DMS 273 (cell line): Measurements from ENCODE around the gene WNK2.
"Not testable (repeated sequence)": the region's sequence is repeated elsewhere in the genome, so short reads cannot be mapped to it uniquely, and the experiment has no call there.

Experiments used
- DNase-seq: peaks from one replicate; lab custom pipeline; 2025; ENCODE audit not compliant: unreplicated experiment; lab: John Stamatoyannopoulos, UW

Gene WNK2

DNA sequence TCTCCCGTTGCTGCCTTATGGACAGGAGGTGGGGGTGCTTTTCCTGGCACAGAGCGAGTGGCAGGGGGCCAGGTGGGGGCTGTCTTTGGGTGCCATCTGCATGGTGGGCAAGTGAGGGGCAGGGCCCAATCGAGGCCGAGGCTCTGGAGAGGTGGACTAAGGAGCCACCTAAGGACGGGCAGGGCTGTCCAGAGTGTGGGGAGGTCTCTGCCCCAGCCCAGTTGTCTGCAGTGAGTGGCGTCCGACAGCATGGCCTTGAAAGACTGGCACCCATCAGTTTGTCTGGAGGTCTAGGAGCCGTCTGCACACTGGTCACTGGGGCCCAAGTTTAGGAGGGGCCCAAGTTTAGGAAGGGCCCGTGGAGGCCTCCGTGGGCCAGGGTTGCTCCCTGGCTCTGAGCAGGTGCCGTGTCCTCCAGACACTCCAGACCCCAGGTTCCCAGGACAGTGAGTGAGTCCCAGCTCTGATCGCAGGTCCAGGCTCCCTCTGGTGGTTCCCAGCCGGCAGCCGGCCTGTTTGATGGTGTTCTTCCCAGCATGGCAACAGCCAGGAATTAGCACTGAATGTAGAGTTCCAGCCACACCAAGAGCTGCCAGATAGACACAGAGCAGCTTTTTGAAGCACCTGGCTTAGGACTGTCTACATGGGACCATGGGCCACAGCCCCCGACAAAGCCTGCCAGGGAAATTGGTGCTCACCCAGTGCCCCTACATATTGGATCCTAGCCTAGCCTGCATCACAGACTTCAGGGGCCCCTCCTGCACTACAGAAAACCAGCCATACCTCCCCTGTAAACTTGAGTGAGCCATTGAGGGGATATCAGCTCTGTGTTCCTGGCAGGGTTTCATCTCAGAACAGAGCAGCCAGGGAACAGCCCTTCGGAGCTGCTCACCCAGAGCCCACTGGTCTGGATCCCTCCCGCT is 120.9 kb downstream of the WNK2 start:
- DNase-seq: peak; percentile 79

DNA sequence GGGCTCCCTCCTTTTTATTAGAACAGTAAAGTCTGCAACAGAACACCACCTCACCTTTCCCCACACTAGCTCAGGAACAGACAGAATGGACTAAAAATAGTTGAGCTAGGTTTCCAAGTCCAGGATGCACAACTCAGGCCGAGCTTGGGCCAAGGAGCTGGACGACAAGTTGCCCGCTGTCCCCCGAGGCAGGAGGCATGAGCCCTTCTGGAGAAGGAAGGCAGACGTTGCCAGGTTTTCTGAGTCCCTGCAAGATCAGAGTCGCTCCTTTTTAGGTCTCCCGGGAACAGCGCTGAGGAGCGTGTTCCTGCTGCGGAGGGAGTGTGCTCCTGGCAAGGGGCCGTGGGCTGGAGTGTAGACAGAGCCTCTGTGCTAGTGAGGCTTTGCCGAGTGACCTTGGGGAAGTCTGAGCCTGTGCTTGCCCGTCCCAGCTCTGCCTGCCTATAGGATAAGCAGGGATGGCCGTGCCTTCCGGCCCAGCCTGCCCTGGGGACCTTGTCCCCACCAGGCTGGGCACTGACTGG is 121.6 kb downstream of the WNK2 start:
- DNase-seq: no peak

DNA sequence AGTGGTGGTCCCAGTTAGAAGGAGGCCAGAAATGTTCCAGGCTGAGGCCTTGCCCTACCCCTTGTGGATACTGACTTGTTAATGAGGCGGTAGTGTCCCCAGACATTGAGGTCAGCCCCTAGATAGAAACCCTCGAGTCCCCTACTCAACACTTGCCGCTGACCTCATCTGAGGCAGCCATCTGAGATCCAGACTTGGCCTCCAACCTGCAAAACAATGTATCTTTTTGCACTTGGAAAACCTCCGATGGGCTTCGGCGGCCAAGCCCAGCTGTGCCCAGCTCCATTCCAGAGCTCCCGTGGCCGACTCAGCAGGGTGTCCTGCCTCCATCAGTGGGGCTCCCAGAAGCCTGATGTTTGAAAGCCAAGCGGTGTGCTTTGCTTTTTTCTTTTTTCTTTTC is 122.1 kb downstream of the WNK2 start:
- DNase-seq: no peak

DNA sequence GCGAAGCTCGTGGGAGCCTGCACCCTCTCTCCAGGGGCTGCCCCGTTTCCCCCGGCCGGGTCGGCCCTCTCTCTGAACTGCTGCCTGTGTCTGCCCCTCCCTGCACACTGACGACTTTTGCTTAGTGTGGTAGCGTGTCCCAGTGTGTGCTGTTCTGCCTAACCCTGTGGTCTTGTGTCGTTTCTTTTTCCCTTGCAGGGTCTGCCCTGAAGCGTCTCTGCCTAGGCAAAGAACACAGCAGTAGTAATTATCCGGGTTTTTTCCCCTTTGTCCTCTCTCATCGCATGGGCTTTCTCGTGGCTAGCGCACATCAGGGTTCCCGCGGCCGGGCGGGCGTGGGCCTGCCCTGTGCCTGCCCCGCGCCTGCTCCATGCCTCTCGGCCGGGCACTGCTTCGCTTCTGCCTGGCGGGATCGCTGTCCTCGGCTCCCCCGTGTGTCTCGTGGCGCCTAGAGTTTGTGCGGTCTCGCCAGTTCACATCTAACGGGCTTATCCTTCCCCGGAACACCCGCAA is 122.7 kb downstream of the WNK2 start:
- DNase-seq: no peak

DNA sequence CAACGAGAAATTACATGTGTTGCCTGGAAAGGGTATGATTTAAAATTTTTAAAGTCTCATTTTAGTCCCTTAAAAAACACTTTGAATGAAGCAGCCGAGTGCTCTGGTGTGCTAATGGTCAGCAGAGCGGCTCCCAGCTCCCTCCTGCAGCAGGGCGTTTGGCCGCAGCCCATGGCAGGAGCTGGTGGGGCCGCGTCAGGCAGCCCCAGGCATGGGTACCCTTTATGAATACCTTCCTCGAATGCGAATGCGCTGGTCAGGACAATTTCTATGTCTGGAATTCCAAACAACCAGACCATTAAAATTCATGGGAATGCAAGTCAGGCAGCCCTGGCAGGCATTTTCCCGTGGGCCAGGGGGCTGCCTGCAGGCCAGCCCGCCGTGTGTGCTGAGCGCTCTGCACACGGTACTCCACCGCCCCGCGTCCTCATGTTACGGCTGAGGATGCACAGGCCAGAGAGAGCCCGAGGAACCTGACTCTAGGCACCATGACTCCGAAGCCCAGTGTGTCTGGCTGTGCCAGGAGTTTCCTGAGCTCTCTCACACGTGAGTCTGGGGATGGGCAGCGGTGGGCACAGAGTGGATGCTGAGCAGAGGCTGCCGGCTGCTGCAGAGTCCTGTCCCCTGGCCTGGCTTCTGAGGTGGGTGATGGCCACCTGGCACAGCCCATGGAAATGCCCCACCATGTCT is 123.7 kb downstream of the WNK2 start:
- no peak for DNase-seq

DNA sequence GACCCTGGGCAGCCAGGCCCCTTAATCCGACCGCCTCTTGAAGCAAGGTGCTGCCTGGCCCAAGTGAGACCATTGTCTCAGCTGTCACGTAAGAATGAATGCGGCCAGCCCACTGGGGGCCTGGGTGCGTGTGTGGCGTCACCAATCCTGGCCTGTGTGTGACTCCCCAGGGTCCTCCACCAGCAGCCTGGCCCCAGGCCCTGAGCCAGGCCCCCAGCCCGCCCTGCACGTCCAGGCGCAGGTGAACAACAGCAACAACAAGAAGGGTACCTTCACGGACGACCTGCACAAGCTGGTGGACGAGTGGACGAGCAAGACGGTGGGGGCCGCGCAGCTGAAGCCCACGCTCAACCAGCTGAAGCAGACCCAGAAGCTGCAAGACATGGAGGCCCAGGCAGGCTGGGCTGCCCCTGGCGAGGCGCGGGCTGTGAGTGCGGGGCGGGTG is 124.2 kb downstream of the WNK2 start:
- no peak for DNase-seq

DNA sequence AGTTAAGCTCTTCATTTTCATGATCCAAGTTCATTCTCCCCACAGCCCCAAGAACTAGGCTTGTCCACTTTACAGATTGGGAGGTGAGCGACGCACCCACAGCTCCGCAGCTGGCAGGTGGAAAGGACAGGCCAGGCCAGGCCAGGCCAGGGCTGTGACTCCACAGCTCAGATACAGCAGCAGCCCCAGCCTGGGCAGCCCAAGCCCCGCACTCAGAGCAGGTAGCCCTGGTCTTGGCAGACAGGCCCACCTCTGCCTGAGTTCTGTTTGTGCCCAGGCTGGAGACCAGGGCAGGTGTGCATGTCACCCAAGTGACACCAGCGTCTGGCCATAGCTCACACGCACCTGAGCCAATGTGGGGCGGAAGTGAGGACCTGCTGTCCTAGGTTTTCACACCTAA is 124.7 kb downstream of the WNK2 start:
- DNase-seq: no peak

DNA sequence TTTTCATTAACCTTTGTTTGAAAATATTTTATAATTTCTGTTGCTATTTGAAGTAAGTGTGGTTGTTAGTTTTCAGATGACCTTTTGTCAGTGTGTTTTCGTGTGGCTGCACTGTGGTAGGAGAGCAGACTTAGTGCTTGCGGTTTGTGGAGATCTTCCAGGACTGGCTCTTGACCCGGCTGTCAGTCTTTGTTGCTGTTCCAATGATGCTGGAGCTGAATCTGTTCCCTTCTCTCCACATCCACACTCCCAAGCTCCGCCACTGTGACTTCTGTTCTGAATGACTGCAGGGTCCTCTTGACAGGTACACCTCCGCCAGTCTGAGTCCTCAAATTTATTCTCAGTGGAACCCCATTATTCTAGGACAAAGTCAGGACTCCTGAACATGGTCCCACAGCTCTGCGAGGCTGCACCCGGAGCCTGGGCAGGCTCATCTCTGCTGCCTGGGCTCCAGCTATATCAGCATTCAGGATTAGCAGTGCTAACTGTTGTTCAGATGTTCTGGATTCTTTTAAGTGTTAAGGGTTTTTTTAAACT is 126.0 kb downstream of the WNK2 start:
- DNase-seq: no peak

DNA sequence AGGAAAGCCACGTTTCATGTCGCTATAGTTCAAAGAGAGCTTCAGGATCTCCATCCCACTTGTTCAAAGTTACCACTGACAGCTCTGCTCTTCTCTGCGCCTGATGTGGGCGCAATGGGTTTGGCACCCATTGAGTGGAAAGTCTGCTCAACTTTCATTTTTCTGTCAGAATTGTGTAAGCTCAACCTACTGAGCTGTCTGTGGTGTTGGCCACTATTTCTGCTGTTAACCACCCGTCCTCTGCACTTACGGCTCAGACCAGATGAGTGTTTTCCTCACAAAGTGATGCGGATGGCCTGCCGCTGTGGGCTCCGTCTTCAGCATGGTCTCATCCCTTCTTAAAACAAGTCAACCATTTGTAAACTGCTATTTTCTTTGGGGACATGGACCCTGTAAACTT is 131.2 kb downstream of the WNK2 start:
- DNase-seq: no peak

DNA sequence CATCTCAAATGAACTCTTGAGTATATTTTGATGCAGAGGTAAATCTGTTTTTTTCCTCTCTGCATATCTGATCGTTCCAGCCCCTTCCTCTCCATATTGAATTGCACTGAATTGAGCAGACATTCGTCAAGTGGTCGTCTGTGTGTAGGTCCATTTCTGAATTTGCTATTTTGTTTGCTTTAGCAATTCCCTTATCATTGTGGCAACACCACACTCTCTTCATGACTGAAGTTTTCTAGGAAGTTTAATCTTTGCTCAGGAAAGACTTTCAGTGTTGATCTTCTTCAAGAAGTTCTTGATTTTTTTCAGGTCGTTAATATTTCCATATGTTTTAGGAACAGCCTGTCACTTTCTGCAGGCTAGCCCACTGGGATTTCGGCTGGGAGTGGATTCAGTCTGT is 132.0 kb downstream of the WNK2 start:
- no peak for DNase-seq

DNA sequence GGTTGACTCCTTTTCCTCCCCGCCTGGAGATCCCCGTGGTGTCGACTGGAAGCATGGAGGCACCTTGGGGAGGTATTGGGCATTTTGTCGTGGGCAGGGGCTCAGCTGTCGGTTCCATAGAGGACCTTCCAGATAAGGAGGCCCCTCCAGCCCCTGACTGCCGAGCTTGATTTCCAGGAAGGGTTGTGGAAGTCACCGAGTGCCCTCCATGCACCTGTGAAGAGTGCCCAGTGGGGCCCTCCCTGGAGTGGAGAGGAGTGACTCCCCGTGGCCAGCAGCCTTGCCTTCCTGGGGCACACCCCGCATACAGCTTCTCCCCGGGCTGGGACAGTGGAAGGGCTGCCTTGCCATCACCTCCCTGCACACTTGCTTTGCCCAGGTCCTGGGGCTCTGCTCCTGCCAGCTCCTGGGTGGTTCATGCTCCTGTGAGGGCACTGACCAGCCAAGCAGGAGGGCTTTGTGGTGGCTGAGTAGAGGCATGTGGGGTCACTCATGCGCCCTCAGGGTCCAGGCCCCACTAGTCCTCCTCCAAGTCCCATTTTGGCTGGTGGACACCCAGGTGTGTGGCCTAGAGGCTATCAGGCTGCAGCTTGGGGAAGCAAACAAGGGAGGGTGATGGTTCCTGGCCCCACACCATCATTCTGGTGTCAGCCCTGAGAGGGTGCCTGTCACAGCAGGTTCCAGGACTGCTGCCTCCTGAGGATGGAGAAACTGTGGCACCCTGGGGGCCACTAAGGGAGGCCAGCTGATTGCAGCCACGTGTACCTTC is 133.0 kb downstream of the WNK2 start:
- DNase-seq: no peak

DNA sequence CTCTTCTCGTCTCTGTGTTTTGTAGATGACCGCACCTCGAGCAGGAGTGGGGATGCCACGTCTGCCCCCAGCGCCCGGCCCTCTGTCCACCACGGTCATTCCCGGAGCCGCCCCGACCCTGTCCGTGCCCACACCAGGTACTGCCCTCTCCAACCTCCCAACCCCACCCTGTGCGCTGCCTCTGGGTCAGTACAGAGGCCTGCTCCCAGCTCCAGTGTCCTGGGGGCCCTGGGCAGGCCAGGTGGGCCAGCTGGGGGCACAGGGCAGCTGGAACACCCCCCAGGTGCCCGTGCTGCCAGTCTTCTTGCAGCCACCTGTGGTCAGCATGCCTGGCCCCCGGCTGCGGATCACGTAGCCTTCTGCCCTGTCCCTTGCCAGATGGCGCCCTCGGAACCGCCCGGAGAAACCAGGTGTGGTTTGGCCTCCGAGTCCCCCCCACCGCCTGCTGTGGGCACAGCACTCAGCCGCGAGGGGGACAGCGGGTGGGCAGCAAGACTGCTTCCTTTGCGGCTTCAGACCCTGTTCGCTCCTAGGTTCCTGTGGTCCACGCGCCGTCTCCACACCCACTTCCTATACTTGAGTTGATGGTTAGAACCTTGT is 133.7 kb downstream of the WNK2 start:
- no peak for DNase-seq

DNA sequence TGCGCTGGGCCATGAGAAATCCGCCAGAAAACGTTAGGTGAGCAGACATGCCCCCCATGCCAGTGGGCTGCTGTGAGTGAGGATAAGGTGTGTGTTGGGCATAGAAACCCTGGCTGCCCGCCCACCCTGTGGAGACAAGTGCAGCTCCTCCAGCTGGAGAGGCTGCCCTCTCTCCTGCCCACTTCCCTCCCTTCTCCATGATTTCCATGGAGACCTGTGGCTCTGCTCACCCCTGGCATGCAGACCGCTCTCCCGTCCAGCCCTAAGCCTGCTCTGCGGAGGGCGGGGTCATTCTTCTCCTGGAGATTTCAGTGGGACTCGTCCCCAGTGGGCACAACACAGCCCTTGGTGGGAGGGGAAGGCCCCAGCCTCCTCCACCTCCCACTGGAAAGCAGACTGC is 134.5 kb downstream of the WNK2 start:
- DNase-seq: no peak

DNA sequence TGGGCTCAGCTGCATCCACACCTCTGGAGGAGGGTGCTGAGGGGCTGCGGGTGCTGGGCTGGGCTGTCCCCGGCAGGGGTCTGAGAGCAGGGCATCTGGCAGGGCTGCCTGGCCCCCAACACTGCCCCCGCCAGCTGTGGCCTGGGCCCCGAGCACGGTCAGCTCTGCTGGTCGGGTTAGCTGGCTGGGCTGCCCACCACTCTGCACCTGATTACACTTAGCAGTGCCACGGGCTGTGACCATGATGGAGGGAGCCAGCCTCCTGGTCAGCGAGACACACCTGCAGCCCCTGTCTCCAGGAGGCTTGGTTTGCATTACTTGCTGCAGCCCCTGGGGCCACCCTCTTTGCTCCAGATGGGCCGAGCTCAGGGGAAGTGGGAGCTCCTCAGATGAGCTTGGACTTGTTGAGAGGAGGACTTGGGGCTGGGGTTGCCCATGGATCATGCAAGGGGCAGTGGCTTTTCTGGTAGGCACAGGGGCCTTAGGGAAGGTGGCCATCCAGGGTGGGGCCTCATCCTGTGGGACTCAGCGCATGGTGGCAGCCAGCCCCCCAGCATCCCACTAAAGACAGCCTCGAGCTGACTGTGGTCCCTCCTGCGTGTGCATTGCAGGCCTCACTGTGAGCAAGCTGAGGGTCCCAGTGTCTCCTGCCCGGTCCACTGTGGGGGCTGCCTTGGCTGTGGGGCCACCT is 135.5 kb downstream of the WNK2 start:
- no peak for DNase-seq

DNA sequence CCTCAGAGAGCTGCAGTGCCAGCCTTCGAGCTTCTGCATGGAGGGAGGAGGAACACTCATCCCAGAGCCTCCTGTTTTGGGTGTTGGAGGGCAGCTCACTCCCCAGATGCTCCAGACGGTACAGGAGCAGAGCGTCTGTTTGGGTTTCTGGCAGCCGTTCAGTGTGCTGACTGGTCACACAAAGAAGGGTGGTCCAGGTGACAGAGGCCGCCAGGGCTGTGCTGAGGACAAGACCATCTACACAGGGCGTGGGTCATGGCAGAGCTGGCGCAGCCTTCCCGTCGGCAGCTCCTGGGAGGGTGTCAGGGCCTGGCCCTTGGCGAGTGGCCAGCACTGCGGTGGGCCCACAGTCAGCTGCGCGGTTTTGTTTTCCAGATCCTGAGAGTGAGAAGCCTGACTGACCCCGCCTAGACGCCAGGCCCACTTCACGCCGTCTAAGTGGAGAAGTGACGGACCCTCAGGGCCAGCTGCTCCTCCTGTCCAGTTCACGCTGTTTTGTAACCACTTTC is 136.1 kb downstream of the WNK2 start:
- peak; percentile 41 for DNase-seq

DNA sequence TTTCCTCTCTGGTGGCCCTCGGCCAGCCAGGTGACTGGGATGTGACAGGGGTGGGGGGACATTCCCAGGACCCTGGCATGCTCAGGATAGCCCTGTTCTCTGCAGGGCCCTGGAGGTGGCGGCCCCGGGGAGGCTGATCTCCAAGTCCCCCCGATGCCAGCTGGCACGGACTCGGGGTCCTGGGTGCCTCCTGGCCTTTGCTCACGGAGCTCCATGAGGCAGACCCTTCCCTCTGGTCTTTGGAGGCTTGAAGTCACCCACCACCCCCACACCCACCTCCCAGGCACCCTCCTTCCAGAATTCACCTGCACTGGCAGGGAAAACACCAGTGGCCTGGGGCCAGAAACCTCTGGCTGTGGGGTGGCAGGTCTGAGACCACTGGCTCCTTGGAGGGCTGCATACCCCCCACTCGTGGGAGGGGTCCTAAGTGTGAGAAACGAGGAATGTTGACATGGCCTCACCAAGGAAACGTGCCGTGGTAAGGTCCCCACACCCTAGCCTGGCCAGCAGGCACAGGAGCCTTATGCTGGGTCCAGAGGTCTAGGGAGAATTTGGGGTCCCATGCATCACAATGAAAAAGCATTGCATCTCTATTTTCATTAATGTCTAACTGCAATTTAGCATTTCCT is 136.8 kb downstream of the WNK2 start:
- DNase-seq: no peak

DNA sequence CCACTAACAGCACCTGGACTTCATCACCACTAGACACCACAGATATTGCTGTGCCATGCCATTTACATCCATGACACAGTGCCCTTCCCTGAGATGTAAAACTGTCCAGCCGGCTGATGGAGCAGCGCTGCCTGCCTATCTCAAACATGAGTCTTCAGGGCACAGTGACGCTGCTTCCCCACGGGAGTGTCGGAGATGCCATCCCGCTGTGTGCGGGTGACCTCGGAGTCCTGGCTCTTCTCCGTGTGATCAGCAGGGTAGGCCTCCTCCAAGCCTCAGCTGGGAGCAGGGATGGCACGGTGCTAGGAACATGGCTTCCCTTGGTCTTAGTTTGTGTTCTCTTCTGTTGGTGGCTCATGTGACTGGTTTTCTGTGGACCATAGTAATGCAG is 137.3 kb downstream of the WNK2 start:
- no peak for DNase-seq

DNA sequence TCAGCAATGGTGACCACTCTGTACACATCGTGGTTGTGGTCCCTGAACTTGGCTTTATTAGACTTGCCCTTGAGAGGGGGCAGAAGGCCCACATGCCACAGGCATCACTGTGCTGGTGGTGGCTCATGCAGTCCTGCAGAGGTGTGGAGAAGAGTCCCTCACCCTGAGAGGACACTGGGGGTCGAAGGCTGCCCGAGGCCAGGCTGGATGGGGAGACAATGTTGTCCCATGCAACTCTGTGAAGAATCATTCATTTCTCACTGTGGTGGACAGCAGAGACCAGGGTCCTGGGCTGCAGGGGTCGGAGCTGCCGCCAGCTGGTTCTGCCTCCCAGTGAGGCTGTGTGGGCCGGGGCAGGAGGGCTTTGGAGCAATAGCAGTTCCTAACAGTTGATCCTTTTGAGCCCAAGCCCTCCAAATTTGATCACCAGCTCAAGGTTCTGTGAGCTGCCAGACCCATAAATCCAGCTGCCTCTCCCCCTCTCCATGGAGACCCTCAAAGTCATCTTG is 139.6 kb downstream of the WNK2 start:
- not testable (repeated sequence) for DNase-seq

DNA sequence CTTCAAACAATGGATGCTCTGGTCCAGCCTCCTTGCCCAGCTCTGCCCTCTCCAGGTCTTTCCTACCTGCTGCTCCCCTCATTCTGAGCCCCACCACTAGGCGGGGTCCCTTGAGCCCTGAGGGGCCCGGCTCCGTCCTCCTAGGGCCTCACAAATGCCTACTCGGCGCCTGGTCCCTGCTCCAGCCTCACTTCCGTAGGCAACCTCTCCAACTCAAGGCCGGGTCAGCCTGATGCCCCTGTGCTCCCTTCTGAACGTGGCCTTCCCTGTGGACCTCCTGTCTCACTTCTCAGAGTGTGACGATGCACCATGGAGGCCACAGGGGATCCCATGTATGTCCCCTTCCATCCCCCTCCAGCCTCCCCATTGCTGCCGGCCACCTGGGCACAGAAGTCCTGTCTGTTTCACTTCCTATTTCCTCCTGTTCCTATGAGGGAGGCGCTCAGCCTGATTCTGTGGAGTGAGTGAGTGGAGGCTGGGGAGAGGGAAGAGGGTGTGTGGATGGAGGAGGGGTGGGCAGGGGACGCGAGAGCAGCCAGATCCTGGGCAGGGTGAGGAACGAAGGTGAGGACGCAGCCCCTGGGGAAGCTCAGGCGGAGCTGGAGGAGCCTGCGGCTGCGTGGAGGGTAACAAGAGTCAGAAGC is 140.4 kb downstream of the WNK2 start:
- no peak for DNase-seq
